ENCODE results near the gene SETSIP.
A peak's percentile ranks its signal among the peaks of the same experiment; 100 is the strongest.
"Not testable (repeated sequence)": the region's sequence is repeated elsewhere in the genome, so short reads cannot be mapped to it uniquely, and the experiment has no call there.

Gene SETSIP

DNA sequence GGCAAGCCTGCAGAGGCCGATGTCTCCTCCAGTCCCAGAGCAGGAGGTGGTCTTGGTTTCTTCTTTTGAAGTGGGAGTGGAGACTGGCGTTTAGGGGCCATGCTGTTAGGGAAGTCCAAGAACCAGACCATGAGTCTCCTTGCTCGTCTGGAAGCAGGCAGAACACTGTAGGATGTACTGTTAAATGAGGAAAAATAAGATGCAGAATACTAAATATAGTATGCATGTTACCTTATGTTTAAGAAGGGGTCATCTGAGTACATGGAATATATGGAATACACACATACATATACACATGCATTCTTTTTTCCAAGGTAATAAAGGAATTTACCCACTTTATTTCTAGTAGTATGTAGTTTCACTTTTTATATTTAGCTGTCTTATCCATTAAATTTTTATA is at the start of gene SETSIP:
SETSIP (minus strand) TSS at position 101 of the 400 bp plus-strand sequence; CDS start at position 101, 0 bp downstream.
- no peak for DNase-seq (ENCODE audit: low read depth)

DNA sequence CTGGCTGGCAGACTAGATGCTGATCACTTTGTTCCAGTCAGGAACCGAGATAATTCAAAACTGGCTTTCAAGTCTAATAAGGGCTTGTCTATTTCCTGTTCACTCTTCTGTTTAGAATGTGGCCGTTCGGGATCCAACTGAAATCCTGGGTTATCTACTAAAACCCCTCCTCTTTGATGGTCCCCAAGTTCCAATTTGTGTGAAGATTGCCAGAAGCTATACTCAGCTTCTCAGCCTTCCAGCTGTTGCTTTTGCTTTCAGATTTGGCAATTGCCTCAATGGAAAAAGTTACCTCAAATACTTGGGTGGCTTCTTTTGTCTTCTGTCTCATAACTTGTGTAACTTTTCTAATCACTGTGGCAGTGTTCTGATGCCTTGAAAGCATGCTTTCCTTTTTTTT is 48.7 kb upstream of the SETSIP start:
- DNase-seq (ENCODE audit: low read depth) = no peak

DNA sequence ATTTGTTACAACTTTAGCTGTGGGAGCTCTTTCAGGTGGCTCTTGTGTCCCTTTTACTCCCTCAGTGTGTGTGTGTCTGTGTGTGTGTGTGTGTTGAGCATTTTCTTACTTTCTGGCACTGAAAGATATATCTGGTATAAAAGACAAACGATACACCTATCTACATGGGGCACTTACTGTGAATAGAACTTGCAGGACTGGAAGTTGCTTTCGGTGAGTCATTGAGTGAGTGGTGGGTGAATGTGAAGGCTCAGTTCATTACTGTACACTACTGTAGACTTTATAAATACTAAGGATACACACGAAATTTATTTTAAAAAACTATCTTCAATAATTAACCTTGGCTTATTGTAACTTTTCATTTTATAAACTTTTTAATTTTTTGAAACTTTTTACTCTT is 43.6 kb upstream of the SETSIP start:
- DNase-seq (ENCODE audit: low read depth) = no peak

DNA sequence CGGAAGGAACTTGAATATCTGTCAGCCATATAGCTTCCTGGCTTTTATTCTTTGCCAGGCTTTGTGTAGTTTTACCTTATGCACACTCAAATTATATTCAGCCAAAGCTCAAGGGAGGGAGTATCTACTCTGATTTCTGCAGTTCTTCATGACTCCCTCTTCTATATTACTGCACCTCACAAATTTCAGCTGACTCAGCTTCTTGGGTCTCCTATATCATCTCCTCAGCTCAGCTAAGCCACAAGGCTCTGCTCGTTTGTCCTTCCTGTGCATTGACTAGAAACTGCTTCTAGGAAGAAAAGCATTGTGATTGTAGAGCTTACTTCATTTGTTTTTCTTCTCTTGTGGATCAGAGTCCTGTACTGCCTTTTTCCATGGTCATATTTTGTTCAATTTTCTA is 42.3 kb upstream of the SETSIP start:
- no peak for DNase-seq (ENCODE audit: low read depth)

DNA sequence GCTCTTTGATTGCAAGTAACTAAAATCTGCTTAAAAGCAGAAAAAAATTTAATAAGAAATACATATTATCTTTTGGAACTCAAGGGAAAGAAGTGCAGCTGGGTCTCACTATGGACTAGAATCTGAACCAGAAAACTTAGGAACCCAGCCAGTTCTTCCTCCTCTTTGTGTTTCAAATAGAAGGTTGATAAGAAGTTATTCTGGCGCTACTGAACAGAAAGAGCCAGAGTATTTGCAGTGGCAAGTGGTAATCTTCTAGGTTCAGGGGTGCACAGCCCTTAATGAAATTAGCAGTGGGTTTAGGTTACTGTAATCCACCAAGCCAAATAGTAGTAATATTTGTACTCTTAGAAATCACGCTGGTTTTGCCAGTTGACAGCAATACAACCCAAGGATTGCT is 33.4 kb upstream of the SETSIP start:
- no peak for DNase-seq (ENCODE audit: low read depth)

DNA sequence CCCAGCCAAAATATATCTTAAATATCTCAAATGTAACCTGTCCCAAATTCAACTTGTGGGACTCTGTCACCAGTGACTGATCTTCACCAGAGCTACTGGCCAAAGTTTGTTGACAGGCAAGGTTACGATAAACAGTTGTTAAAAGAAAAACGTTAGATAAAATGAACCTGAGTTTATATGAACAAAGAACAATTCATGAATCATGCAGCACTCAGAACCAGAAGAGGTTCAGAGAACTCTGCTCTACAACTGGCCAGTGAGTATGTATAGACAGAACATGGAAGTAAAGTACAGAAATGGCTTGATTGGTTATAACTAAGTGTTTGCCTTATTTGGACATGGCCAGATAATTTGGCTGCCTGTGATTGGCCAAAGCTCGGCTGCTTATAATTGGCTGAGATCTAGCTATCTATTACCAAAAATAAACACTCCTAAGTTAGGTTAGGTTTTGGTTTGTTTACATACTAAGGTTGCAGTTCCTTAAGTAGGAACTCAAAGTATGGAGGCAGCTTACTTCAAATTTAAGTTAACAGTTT is 30.4 kb upstream of the SETSIP start:
- no peak for DNase-seq (ENCODE audit: low read depth)

DNA sequence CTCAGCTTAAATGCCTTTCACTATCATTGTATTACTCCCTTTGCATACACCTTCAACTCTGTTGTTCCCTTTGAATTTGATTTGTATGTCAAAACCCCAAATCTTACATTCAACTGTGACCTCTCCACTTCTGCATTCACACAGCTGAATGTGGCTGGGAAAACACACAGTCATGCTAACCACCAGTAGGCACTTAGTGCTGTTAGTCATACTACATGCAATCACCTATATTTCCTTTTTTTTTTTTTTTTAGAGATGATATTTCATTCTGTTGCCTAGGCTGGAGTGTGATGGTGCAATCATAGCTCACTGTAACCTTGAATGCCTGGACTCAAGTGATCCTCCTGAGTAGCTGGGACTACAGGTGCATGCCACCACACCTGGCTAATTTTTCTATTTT is 21.1 kb upstream of the SETSIP start:
- no peak for DNase-seq (ENCODE audit: low read depth)

DNA sequence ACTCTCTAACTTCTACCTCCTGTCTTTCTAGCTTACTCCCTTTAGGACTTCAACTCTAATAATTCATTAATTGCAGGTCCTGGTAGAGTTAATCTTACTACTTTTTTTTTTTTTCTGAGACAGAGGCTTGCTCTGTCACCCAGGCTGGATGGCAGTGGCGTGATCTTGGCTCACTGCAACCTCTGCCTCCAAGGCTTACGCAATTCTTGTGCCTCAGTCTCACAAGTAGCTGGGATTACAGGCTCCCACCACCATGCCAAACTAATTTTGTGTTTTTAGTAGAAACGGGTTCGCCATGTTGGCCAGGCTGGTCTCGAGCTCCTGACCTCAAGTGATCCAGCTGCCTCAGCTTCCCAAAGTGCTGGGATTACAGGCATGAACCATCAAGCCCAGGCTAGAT is 20.7 kb upstream of the SETSIP start:
- DNase-seq (ENCODE audit: low read depth) = no peak

- no peak for DNase-seq (ENCODE audit: low read depth)
Observed at GRCh38 chr1:92094595-92094994, 19.4 kb upstream of the SETSIP start.

GRCh38 chr1:92094090-92094489 is 18.9 kb upstream of the SETSIP start:
- no peak for DNase-seq (ENCODE audit: low read depth)

DNA sequence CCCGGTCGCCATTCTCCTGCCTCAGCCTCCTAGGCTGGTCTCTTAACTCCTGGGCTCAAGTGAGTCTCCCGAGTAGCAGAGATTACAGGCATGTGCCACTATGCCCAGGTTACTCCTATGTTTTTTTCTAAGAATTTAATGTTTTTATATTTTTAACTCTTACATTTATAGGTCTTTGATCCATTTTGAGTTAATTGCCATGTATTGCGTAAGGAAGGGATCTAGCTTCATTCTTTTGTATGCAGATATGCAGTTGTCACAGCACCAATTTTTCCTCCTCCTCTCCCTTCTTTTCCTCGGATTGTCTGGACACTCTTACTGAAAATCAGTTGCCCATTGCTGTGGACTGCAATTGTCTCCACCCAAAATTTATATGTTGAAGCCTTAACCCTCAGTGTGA is 16.4 kb upstream of the SETSIP start:
- DNase-seq (ENCODE audit: low read depth) = no peak

- no peak for DNase-seq (ENCODE audit: low read depth)
Observed at GRCh38 chr1:92087542-92087941, 12.3 kb upstream of the SETSIP start.

- DNase-seq (ENCODE audit: low read depth) = no peak
Observed at GRCh38 chr1:92085727-92086126, 10.5 kb upstream of the SETSIP start.

GRCh38 chr1:92084651-92085050 is 9.4 kb upstream of the SETSIP start:
- no peak for DNase-seq (ENCODE audit: low read depth)

DNA sequence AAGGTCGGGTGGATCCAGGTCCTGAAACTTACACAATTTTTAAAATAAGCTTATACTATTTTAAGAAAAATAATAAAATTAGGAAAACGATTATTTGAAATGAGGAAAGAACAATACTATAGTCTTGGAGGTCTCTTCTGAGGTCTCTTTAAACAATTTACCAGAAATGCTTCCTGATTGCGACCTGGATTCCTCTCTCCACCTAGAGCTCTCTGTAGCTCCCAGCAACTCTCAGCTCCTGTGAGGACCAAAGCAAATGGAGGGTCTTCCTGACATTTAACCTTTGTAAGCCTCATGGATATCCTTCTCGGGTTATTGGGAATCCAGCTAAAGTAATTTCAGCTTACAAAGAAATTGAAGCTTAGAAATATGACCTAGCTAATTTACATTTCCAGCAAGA is 5.8 kb upstream of the SETSIP start:
- no peak for DNase-seq (ENCODE audit: low read depth)

GRCh38 chr1:92080128-92080985 is 5.1 kb upstream of the SETSIP start, which contains the start of gene BTBD8:
BTBD8 (plus strand) TSS chr1:92080345; CDS start chr1:92080572, 227 bp downstream.
- peak; percentile 77 for DNase-seq (ENCODE audit: low read depth)

GRCh38 chr1:92079441-92079840 is 4.2 kb upstream of the SETSIP start:
- no peak for DNase-seq (ENCODE audit: low read depth)

- DNase-seq (ENCODE audit: low read depth) = not testable (repeated sequence)
Observed at GRCh38 chr1:92078077-92078476, 2.9 kb upstream of the SETSIP start.

DNA sequence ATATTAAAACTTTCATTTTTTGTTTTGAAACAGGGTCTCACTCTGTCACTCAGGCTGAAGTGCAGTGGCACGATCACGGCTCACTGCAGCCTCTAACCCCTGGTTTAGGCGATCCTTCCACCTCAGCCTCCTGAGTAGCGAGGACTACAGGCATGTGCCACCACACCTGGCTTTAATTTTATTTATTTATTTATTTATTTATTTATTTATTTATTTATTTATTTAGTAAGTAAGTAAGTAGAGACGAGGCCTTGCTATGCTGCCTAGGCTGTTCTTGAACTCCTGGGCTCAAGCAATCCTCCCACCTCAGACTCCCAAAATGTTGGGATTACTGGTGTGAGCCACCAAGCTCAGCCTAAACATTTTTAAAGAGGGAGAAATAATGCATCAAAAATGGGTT is 1.2 kb upstream of the SETSIP start:
- no peak for DNase-seq (ENCODE audit: low read depth)

GRCh38 chr1:92074446-92074845 is 765 bp downstream of the SETSIP start:
- not testable (repeated sequence) for DNase-seq (ENCODE audit: low read depth)

DNA sequence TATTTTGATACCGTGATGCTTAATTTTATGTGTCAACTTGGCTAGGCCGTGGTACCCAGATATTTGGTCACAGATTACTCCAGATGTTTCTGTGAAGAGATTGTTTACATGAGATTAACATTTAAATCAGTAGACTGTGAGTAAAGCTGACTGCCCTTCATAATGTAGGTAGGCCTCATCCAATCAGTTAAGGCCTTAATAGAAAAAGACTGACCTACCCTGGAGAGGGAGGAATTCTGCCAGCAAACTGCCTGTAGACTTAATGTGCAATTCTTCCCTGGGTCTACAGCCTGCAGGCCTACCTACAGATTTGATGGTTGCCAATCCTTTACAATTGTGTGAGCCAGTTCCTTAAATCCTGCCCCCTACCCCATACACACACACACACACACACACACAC is 4.3 kb downstream of the SETSIP start:
- no peak for DNase-seq (ENCODE audit: low read depth)

DNA sequence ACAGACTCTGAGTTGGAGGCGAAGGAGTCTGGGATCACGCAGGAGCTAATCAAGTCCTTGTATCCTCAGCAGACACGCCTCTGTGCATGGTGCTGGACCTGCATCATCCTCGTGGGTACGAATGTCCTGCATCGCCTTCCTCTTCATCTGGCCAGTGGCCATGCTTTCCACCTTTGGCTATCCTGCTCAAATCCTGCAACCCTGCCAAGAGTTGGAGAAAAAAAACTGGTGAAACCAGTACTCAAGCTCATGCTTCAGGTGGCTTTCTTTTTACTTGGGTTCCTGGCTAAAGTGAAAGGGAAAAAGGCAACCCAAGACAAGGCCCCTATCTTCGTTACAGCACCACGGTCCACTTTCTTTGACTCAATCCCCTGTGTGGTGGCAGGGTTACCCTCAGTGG is 8.9 kb downstream of the SETSIP start:
- no peak for DNase-seq (ENCODE audit: low read depth)

DNA sequence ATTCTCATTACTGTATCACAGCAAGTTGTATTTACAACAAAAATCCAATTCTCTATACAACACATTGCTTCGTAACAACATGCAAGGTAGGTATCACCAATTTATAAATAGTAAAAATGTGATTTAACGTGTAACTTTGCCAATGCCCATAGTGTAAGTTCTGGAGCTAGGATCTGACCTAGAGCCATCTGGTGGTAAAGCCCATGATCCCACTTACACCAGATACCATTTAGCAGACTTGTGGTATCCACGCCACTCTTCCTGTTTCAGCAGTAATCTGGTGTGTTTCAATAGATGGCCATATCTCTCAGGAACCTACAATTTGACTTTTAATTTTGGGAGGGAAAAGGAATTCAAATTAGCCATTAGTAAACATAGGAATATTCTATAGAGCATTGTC is 10.2 kb downstream of the SETSIP start:
- DNase-seq (ENCODE audit: low read depth) = no peak

DNA sequence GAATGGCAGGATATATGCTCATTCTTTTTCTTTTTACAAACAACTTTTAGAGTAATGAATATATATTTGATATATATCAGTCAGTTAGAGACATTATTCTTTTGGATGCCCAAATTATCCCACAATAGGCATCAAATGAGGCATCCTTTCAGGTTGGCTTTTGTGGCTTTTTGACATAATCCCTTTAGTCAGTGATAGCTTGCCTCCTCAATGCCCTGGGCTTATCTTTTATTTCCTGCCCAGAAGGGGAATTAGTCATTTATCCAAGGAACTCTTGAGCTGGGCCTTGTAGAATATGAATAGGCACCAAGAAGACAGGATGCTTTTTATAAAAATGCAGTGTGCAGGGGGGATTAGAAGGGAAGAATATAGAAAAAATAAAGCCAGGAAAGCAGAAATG is 23.3 kb downstream of the SETSIP start:
- no peak for DNase-seq (ENCODE audit: low read depth)

Data from stimulated activated CD8-positive, alpha-beta memory T cell treated with anti-CD3 and anti-CD28 coated beads, Interleukin-12 subunit alpha, Interleukin-12 subunit beta, amount 100 ng/mL, for 1 hour (primary cell).